HepG2 (cell line): ENCODE measurements around the gene RAB3C. TPM values are rescaled to one million over a fixed set of nuclear protein-coding genes. Genes with fewer than 3 reads are reported as not detected.

Experiments used
- ATAC-seq: fragments of 200-7000 bp; cut with Tn5 transposase; 3 replicates; pipeline ENCODE4 v1.9.1; 2020; ENCODE audit warnings: mild to moderate bottlenecking, moderate library complexity
- BruUV-seq: library from RNA; stranded (reverse); fragments of 400-500 nt; replicated peaks from 2 replicates; lab custom pipeline; 2021; lab: Mats Ljungman, UMichigan
- CTCF ChIA-PET: fragments of 300-600 bp; formaldehyde crosslinking; extraction: SDS; loops from one replicate; lab custom pipeline; 2021; ENCODE audit warnings: low total read pairs, inconsistent platforms, low intra/inter-chr PET ratio; lab: Yijun Ruan, JAX
- POLR2A ChIA-PET: fragments of 350-600 bp; sonication (Branson Sonifier 250); formaldehyde crosslinking; loops from one replicate; lab custom pipeline; 2020; ENCODE audit warnings: antibody characterized with exemption, inconsistent platforms; lab: Yijun Ruan, JAX
- DNase-seq: peaks from one replicate; pipeline ENCODE4 v3.0.0-alpha.2; 2015; ENCODE audit warnings: low spot score
- FAIRE-seq: peaks from 3 replicates; lab custom pipeline; 2011; peaks lifted over from hg19 to GRCh38; lab: Jason Lieb, UNC
- H2AFZ ChIP-seq: one replicate; pipeline ENCODE4 v1.6.1; 2011; ENCODE audit warnings: low read length, inconsistent platforms
- H3K27ac ChIP-seq: fragments of 300-600 bp; 3 replicates; pipeline ENCODE4 v1.8.0; 2011; ENCODE audit warnings: mixed run types, mild to moderate bottlenecking, mixed read lengths, low read length, inconsistent platforms; ENCODE audit not compliant: insufficient read depth; ENCODE audit errors: extremely low read length
- H3K27me3 ChIP-seq, 2 experiments: fragments of 200-600 bp in 1 of 2; 2 replicates in 1 of 2; 3 replicates in 1 of 2; pipeline versions ENCODE4 v1.6.0 to v1.8.0; 2011; ENCODE audit warnings: low read length in 2 of 2, mild to moderate bottlenecking in 2 of 2, moderate library complexity in 2 of 2, inconsistent platforms in 1 of 2; ENCODE audit not compliant: insufficient read depth in 2 of 2, control insufficient read depth in 1 of 2
- H3K36me3 ChIP-seq, 2 experiments: fragments of 200-600 bp in 1 of 2; replicated peaks in 1 of 2; 2 replicates in 1 of 2; 3 replicates in 1 of 2; pipeline versions ENCODE4 v1.5.1 to v1.8.0; 2011; ENCODE audit warnings: low read length in 2 of 2, inconsistent platforms in 1 of 2; ENCODE audit not compliant: insufficient read depth in 2 of 2, control insufficient read depth in 1 of 2
- H3K4me1 ChIP-seq: 2 replicates; pipeline ENCODE4 v1.5.1; 2012; ENCODE audit warnings: low read length, inconsistent platforms; ENCODE audit not compliant: insufficient read depth
- H3K4me2 ChIP-seq: 2 replicates; pipeline ENCODE4 v1.6.0; 2011; ENCODE audit warnings: low read depth, low read length, inconsistent platforms
- H3K4me3 ChIP-seq, 3 experiments: fragments of 200-600 bp in 1 of 3; sonication (generic), shearing (Covaris generic) in 1 of 3; replicated peaks in 1 of 3; 2 replicates each; pipeline ENCODE4 v1.5.1; 2011 to 2016; ENCODE audit warnings: low read length in 3 of 3, inconsistent platforms in 2 of 3, low read depth in 2 of 3, mild to moderate bottlenecking in 2 of 3, control low read depth in 1 of 3, mixed read lengths in 1 of 3; ENCODE audit not compliant: insufficient read depth in 1 of 3
- H3K79me2 ChIP-seq: one replicate; pipeline ENCODE4 v1.6.1; 2011; ENCODE audit warnings: low read length, inconsistent platforms; ENCODE audit not compliant: insufficient read depth
- H3K9ac ChIP-seq: 2 replicates; pipeline ENCODE4 v1.6.0; 2011; ENCODE audit warnings: mild to moderate bottlenecking, low read depth, low read length, inconsistent platforms; ENCODE audit not compliant: insufficient read depth
- H3K9me3 ChIP-seq: 2 replicates; pipeline ENCODE4 v1.5.1; 2012; ENCODE audit warnings: mild to moderate bottlenecking, low read length
- H4K20me1 ChIP-seq: 2 replicates; pipeline ENCODE4 v1.6.0; 2011; ENCODE audit warnings: inconsistent platforms, mild to moderate bottlenecking, low read length, moderate library complexity; ENCODE audit not compliant: insufficient read depth
- FOXM1 ChIP-seq: sonication (generic); formaldehyde crosslinking; IDR thresholded peaks from 2 replicates; pipeline ENCODE4 v1.5.0; 2020; ENCODE audit warnings: missing genetic modification reagents
- IKZF1 ChIP-seq: fragments of 450-650 bp; IDR thresholded peaks from 2 replicates; pipeline ENCODE4 v1.7.1; 2016
- JUN ChIP-seq: sonication (generic); formaldehyde crosslinking; IDR thresholded peaks from 2 replicates; pipeline ENCODE4 v1.4.0; 2020; ENCODE audit warnings: mild to moderate bottlenecking, missing genetic modification reagents
- KDM2A ChIP-seq: sonication (generic); formaldehyde crosslinking; IDR thresholded peaks from 2 replicates; pipeline ENCODE4 v1.4.0; 2020; ENCODE audit warnings: low read depth, missing genetic modification reagents, borderline replicate concordance
- NCOR1 ChIP-seq: fragments of 200-600 bp; sonication (generic); IDR thresholded peaks from 2 replicates; pipeline ENCODE4 v1.7.0; 2017; ENCODE audit warnings: antibody characterized with exemption, low read length, borderline replicate concordance
- NRL ChIP-seq: sonication (generic); formaldehyde crosslinking; IDR thresholded peaks from 2 replicates; pipeline ENCODE4 v1.5.0; 2020; ENCODE audit warnings: missing genetic modification reagents, mild to moderate bottlenecking, moderate library complexity, borderline replicate concordance
- RFX5 ChIP-seq: IDR thresholded peaks from 2 replicates; pipeline ENCODE4 v1.6.1; 2011; ENCODE audit warnings: low read depth, low read length, improper control_type of control experiment
- SIX4 ChIP-seq: sonication (generic); formaldehyde crosslinking; IDR thresholded peaks from 2 replicates; pipeline ENCODE4 v1.4.0; 2020; ENCODE audit warnings: missing genetic modification reagents
- SPEN ChIP-seq: sonication (generic); formaldehyde crosslinking; IDR thresholded peaks from 2 replicates; pipeline ENCODE4 v1.5.1; 2020; ENCODE audit warnings: low read depth, mild to moderate bottlenecking, missing genetic modification reagents
- ZFP82 ChIP-seq: sonication (generic); formaldehyde crosslinking; IDR thresholded peaks from 2 replicates; pipeline ENCODE4 v1.5.1; 2020; ENCODE audit warnings: mild to moderate bottlenecking, missing genetic modification reagents, borderline replicate concordance
- ZNF552 ChIP-seq: sonication (generic); formaldehyde crosslinking; IDR thresholded peaks from 2 replicates; pipeline ENCODE4 v1.9.0; 2022; ENCODE audit warnings: missing genetic modification reagents, mild to moderate bottlenecking, borderline replicate concordance
- ZNF670 ChIP-seq: sonication (generic); formaldehyde crosslinking; IDR thresholded peaks from 2 replicates; pipeline ENCODE4 v1.8.0; 2022; ENCODE audit warnings: mild to moderate bottlenecking, missing genetic modification reagents, borderline replicate concordance
- WGBS: methylation state at CpG from one replicate; pipeline ENCODE4 v1.1.6; 2017; ENCODE audit warnings: low lambda C conversion rate; 5-methylcytosine and 5-hydroxymethylcytosine counted together
- in situ Hi-C: cut with HindIII; loops from 2 replicates; pipeline ENCODE4 v1.10.0; 2017; ENCODE audit warnings: low pct_unique_long_range_greater_than_20kb; ENCODE audit not compliant: extremely low pct_ligation_motif_present
- intact Hi-C: fragments of 100-400 bp; cut with micrococcal nuclease; formaldehyde crosslinking; loops from one replicate; pipeline ENCODE4 v1.10.0; 2022; ENCODE audit not compliant: unreplicated experiment
- polyA plus RNA-seq, 8 experiments: library from polyadenylated mRNA; depleted of rRNA in 3 of 8; stranded (reverse) in 7 of 8; unstranded in 1 of 8; fragments of >200 nt; fragmentation: Illumina TruSeq in 4 of 8; extraction: Trizol in 4 of 8; gene quantifications; 2 replicates each; pipeline versions ENCODE4 v1.2.1 to v1.2.3, GENCODE V29; 2011 to 2016; ENCODE audit warnings: low read depth in 4 of 8, missing spikeins in 1 of 8, mixed read lengths in 1 of 8; ENCODE audit not compliant: insufficient read depth in 1 of 8
- total RNA-seq, 5 experiments: library from RNA; depleted of rRNA; stranded (reverse); fragments of >200 nt; fragmentation: Illumina TruSeq; extraction: Trizol; gene quantifications; 2 replicates each; pipeline ENCODE4 v1.2.3, GENCODE V29; 2016; ENCODE audit warnings: low read depth in 1 of 5
- TF ChIP-seq, protein P1 (sequence below): sonication (generic); formaldehyde crosslinking; IDR thresholded peaks from 2 replicates; pipeline ENCODE4 v1.4.0; 2020; ENCODE audit warnings: low read depth, mild to moderate bottlenecking, missing genetic modification reagents
- TF ChIP-seq, protein P2 (sequence below): IDR thresholded peaks from 2 replicates; pipeline ENCODE4 v1.6.1; 2016; ENCODE audit warnings: low read depth, missing genetic modification reagents, missing compliant biosample characterization
- TF ChIP-seq, protein P3 (sequence below): sonication (generic); formaldehyde crosslinking; conservative IDR thresholded peaks from 2 replicates; pipeline ENCODE4 v1.4.0; 2020; ENCODE audit warnings: mild to moderate bottlenecking, missing genetic modification reagents, moderate library complexity

The RAB3C gene
- total and polyA plus RNA-seq, 2 of the 13 experiments (the other 11 are each of a cell fraction or from before 2014, with no cell fraction given) = not detected

DNA sequence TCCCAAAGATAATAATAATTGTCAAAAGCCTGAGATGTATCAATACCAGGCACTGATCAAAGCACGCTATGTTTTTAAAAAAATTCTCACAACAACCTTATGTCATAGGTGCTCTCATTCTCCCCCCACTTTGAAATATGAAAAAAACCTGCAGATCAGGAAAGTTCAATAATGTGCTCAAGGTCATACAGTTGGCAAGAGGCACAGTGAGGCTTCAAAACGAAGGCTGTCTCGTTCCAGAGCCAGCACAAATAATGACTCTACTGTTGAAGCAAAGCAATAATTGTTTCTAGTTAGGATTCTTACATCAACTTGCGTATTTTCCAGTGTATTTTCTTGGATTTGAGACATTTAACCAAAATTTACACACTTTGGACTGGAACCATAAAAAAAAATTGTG lies 88.3 kb downstream of the RAB3C start:
- Histone ChIP-seq H3K27ac (no peak overlapping the region), H3K4me1 (no peaks in the 10 kb centered on the region), H3K79me2 (no peaks in the 10 kb centered on the region), H2AFZ (no peak overlapping the region), H4K20me1 (no peaks in the 10 kb centered on the region), H3K9ac (no peak overlapping the region), H3K27me3 (no peaks in the 10 kb centered on the region; a peak in 1 of 5 replicates), H3K4me3 (no peak overlapping the region), H3K36me3 (no peaks in the 10 kb centered on the region), H3K4me2 (no peak overlapping the region), H3K9me3 (no peaks in the 10 kb centered on the region)
- no peak for ATAC-seq
- ChIA-PET CTCF (no interaction called here), POLR2A (no interaction called here)
- in situ Hi-C loops (no loop called here), intact Hi-C loops (no loop called here)
- WGBS = 11% methylated on average over 4 of the region's 4 CpGs
- FAIRE-seq = no peak
- DNase-seq = no peak
- BruUV-seq = no TSS peak
- TF ChIP-seq ZNF552 (CRISPR knock-in tag) = no peak
- no peak for TF ChIP-seq NRL (CRISPR knock-in tag)
- TF ChIP-seq RFX5 = no peak
- TF ChIP-seq JUN (CRISPR knock-in tag) = no peak
- TF ChIP-seq IKZF1 = no peak
- no peak for TF ChIP-seq SPEN
- TF ChIP-seq, protein P1, sequence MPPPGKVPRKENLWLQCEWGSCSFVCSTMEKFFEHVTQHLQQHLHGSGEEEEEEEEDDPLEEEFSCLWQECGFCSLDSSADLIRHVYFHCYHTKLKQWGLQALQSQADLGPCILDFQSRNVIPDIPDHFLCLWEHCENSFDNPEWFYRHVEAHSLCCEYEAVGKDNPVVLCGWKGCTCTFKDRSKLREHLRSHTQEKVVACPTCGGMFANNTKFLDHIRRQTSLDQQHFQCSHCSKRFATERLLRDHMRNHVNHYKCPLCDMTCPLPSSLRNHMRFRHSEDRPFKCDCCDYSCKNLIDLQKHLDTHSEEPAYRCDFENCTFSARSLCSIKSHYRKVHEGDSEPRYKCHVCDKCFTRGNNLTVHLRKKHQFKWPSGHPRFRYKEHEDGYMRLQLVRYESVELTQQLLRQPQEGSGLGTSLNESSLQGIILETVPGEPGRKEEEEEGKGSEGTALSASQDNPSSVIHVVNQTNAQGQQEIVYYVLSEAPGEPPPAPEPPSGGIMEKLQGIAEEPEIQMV (CRISPR knock-in tag) = no peak
- no peak for TF ChIP-seq SIX4 (CRISPR knock-in tag)
- TF ChIP-seq ZFP82 (CRISPR knock-in tag) = no peak
- no peak for TF ChIP-seq FOXM1 (CRISPR knock-in tag)
- TF ChIP-seq, protein P2, sequence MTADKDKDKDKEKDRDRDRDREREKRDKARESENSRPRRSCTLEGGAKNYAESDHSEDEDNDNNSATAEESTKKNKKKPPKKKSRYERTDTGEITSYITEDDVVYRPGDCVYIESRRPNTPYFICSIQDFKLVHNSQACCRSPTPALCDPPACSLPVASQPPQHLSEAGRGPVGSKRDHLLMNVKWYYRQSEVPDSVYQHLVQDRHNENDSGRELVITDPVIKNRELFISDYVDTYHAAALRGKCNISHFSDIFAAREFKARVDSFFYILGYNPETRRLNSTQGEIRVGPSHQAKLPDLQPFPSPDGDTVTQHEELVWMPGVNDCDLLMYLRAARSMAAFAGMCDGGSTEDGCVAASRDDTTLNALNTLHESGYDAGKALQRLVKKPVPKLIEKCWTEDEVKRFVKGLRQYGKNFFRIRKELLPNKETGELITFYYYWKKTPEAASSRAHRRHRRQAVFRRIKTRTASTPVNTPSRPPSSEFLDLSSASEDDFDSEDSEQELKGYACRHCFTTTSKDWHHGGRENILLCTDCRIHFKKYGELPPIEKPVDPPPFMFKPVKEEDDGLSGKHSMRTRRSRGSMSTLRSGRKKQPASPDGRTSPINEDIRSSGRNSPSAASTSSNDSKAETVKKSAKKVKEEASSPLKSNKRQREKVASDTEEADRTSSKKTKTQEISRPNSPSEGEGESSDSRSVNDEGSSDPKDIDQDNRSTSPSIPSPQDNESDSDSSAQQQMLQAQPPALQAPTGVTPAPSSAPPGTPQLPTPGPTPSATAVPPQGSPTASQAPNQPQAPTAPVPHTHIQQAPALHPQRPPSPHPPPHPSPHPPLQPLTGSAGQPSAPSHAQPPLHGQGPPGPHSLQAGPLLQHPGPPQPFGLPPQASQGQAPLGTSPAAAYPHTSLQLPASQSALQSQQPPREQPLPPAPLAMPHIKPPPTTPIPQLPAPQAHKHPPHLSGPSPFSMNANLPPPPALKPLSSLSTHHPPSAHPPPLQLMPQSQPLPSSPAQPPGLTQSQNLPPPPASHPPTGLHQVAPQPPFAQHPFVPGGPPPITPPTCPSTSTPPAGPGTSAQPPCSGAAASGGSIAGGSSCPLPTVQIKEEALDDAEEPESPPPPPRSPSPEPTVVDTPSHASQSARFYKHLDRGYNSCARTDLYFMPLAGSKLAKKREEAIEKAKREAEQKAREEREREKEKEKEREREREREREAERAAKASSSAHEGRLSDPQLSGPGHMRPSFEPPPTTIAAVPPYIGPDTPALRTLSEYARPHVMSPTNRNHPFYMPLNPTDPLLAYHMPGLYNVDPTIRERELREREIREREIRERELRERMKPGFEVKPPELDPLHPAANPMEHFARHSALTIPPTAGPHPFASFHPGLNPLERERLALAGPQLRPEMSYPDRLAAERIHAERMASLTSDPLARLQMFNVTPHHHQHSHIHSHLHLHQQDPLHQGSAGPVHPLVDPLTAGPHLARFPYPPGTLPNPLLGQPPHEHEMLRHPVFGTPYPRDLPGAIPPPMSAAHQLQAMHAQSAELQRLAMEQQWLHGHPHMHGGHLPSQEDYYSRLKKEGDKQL (CRISPR knock-in tag) = no peak
- no peak for TF ChIP-seq NCOR1
- TF ChIP-seq, protein P3, sequence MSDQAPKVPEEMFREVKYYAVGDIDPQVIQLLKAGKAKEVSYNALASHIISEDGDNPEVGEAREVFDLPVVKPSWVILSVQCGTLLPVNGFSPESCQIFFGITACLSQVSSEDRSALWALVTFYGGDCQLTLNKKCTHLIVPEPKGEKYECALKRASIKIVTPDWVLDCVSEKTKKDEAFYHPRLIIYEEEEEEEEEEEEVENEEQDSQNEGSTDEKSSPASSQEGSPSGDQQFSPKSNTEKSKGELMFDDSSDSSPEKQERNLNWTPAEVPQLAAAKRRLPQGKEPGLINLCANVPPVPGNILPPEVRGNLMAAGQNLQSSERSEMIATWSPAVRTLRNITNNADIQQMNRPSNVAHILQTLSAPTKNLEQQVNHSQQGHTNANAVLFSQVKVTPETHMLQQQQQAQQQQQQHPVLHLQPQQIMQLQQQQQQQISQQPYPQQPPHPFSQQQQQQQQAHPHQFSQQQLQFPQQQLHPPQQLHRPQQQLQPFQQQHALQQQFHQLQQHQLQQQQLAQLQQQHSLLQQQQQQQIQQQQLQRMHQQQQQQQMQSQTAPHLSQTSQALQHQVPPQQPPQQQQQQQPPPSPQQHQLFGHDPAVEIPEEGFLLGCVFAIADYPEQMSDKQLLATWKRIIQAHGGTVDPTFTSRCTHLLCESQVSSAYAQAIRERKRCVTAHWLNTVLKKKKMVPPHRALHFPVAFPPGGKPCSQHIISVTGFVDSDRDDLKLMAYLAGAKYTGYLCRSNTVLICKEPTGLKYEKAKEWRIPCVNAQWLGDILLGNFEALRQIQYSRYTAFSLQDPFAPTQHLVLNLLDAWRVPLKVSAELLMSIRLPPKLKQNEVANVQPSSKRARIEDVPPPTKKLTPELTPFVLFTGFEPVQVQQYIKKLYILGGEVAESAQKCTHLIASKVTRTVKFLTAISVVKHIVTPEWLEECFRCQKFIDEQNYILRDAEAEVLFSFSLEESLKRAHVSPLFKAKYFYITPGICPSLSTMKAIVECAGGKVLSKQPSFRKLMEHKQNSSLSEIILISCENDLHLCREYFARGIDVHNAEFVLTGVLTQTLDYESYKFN = no peak
- no peak for TF ChIP-seq ZNF670 (CRISPR knock-in tag)
- TF ChIP-seq KDM2A = no peak
